ENCODE data around the gene ITGA2.

ITGA2 gene

DNA sequence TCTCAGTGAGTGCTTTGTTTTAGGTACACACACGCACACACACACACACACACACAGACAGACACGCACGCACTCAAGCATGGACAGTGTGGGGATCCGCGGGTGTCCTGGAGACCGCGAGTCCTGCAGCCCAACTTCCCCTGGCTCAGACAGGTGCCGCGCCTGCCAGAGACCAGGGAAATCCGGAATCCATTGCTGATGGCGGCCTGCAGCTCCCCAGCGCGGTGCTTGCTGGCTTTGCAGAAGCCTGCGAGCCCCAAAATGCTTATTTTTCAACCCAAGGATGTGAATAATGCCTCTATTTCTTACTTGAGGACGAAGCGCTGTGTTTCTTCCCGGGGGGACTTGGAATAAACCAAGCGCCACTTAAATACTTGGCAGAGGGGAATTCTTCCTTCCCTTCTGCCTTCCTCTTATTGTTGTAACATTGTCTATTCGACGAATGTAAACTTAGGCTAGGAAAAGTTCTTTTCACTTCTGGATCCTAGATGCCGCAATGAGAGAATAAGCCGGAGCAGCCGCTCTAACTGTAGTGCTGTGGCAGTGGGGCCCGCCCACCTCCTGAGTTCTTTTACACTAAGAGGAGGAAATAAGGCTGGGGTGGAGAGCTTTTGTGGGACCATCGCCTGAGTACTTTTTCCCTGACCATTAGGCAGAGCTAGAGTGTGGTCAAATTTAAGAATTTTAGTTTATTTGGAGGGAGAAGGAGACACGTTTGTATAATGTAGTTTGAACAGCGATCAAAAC, 802 bp downstream of the ITGA2 start:
- DNase-seq, result peak; percentile 49

DNA sequence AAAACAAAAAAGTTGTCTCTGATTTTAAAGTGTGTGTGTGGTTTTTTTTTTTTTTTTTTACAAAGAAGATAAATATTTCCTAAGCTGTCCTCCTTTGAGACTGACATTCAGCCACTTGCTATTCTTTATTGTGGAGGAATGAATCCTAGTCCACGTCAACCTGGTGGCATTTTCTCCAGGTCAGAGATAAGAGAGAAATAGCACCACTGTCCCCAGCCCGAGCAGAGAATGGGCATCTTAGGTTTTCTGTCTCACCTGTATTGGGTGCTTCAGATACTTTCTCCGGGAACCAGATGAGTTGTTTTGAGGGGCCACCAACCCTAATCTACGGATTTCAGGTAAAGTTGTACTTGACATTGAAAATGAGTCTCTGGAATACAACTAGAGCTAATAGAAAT, 1.4 kb downstream of the ITGA2 start:
- DNase-seq, result no peak

DNA sequence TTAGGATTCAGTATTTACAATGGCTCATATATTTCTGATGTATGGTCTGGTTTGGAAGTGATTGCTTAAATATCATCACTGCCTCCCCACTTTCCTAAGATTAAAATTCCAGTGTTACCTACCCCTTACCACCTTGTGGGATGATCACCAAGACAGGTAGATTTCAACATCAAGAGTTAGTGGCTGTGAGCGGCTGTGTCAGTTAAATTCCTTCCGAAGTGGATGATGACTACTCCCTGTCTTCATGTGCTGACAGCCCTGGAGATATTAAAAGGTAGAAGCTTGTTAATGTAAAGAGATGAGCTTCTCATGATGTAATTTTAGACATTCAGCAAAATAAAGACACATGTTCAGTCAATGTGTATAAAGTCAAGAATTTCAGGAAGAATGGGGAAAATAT, 4.2 kb downstream of the ITGA2 start:
- DNase-seq, result no peak

- no peak for DNase-seq
Observed at GRCh38 chr5:52994266-52994665, 5.1 kb downstream of the ITGA2 start.

- no peak for DNase-seq
Observed at GRCh38 chr5:52995095-52995494, 5.9 kb downstream of the ITGA2 start.

- DNase-seq, result no peak
Observed at GRCh38 chr5:52995914-52996313, 6.8 kb downstream of the ITGA2 start.

- DNase-seq, result no peak
Observed at GRCh38 chr5:52996979-52997378, 7.8 kb downstream of the ITGA2 start.

DNA sequence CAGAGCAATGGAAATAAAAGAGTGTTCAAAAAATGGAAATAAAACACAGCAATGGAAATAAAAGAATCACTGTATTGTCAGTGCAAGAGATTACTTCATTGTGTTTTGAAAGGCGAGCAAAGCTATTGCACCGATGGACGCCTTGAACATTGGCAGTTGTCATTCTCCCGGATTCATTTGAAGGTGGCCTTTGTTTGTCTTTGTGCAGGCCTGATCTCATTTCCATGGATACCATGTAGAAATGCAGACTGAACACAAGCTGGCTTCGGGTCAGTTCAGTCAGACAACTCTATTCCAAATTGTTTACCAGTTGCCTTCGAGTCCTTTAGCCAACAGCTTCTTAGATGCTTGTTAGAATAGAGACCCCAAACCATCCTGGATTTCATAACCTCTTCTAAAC, 8.3 kb downstream of the ITGA2 start:
- peak; percentile 10 for DNase-seq

GRCh38 chr5:52998552-52999313, 9.6 kb downstream of the ITGA2 start:
- no peak for DNase-seq

GRCh38 chr5:52999344-52999949, 10.3 kb downstream of the ITGA2 start:
- DNase-seq, result no peak

DNA sequence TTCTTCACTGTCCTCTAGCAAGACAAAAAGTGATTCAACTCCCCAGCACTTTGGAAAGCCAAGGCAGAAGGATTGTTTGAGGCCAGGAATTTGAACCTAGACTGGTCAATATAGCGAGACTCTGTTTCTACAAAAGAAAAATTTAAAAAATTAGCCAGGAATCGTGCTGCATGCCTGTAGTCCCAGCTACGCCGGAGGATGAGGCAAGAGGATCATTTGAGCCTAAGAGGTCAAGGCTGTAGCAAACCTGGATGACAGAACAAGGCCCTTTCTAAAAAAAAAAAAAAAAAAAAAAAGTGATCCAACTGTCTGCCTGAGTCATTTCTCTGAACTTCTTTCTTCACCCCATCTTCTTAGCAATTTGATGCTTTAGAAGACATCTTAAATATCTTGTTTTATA, 12.4 kb downstream of the ITGA2 start:
- DNase-seq, result no peak

- no peak for DNase-seq
Observed at GRCh38 chr5:53002491-53002890, 13.3 kb downstream of the ITGA2 start.

DNA sequence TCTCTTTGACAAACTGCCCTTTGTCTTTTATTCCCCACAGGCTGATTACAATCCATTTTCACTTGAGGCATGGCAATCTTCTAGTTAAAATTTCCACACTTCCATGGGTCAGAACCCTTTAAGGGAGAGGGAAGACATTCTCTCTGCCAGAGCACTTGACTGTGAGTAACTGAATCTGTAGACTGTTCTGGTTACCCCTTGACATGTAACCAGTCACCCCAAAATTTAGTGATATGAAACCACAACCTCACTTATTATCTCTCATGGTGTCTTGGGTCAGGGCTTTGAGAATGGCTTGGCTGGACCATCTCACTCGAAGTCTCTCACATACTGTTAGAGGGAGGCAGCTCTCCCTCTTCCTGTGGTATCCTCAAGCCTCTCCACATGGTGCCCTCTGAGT, 14.0 kb downstream of the ITGA2 start:
- DNase-seq, result no peak

- DNase-seq, result no peak
Observed at GRCh38 chr5:53006911-53007890, 18.0 kb downstream of the ITGA2 start.

DNA sequence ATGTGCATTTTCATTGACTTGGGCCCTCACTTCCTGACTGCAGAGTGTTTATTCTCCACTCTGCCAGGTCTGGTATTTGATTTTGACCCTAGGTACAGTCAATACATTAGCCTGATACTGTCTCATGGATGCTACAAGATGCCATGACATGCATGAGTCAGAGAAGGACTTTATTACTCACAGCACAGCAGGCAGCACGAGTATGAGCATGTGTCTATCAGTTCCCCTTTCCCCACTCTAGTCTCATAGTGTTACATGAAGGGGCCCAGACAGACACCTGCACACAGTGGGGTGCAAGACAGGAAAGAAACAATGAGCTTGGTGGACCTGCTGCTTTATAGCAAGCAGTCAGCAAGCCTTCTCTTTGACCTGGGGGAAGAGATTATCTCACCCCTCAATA, 19.6 kb downstream of the ITGA2 start:
- peak; percentile 9 for DNase-seq

DNA sequence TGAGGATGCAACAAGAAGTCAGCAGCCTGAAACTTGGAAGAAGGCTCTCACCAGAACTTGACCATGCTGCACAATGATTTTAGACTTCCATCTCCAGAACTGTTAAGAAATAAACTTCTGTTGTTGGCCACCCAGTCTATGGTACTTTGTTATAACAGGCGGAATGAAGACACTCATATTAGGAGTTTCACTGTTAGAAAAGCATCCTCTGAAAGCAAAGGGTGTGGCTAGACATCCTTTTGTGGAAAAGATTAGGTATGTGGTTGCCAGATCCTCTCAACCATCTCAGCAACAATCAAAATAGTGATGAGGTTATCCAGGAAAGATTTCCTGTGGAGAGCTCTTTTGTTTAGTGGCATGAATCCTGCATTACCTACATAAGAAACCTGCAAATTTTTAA, 20.7 kb downstream of the ITGA2 start:
- no peak for DNase-seq

- no peak for DNase-seq
Observed at GRCh38 chr5:53010814-53011213, 21.7 kb downstream of the ITGA2 start.

GRCh38 chr5:53011233-53011632, 22.1 kb downstream of the ITGA2 start:
- peak; percentile 10 for DNase-seq

DNA sequence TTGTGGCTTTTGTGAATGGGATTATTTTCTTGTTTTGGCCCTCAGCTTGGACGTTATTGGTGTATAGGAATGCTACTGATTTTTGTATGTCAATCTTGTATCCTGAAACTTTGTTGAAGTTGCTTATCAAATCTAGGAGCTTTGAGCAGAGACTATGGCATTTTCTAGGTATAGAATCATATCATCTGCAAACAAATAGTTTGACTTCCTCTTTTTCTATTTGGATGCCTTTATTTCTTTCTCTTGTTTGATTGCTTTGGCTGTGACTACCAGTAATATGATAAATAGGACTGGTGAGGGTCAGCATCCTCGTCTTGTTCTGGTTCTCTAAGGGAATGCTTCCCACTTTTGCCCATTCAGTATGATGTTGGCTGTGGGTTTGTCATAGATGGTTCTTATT, 24.7 kb downstream of the ITGA2 start:
- DNase-seq, result no peak

- no peak for DNase-seq
Observed at GRCh38 chr5:53017383-53017782, 28.2 kb downstream of the ITGA2 start.

GRCh38 chr5:53017794-53018391, 28.7 kb downstream of the ITGA2 start:
- DNase-seq, result no peak

GRCh38 chr5:53019320-53019719, 30.2 kb downstream of the ITGA2 start:
- DNase-seq, result no peak
